GM18951 (cell line): ENCODE data around the gene CDH4.

ENCODE experiments used
- POLR2A ChIP-seq: IDR thresholded peaks from 4 replicates; pipeline ENCODE4 v1.6.1; 2011; ENCODE audit warnings: mild to moderate bottlenecking; ENCODE audit not compliant: insufficient read length, insufficient read depth; ENCODE audit errors: extremely low read depth
- in situ Hi-C: fragments of 300-500 bp; cut with MboI; formaldehyde crosslinking; loops from one replicate; pipeline ENCODE4 v1.12.0; 2022; ENCODE audit warnings: low sequenced_read_pairs, mixed read lengths, inconsistent platforms; ENCODE audit not compliant: unreplicated experiment

CDH4 gene

GRCh38 chr20:61762167-61762710 lies 510.2 kb downstream of the CDH4 start:
- in situ Hi-C loops, result no loop called here
- TF ChIP-seq POLR2A, result no peak

- TF ChIP-seq POLR2A, result no peak
- in situ Hi-C loops, result no loop called here
Measured at GRCh38 chr20:61762886-61763739, 511.1 kb downstream of the CDH4 start.

GRCh38 chr20:61763740-61764400 lies 511.8 kb downstream of the CDH4 start:
- TF ChIP-seq POLR2A, result no peak
- in situ Hi-C loops, result no loop called here

- in situ Hi-C loops, result no loop called here
- no peak for TF ChIP-seq POLR2A
Measured at GRCh38 chr20:61764471-61765025, 512.5 kb downstream of the CDH4 start.

DNA sequence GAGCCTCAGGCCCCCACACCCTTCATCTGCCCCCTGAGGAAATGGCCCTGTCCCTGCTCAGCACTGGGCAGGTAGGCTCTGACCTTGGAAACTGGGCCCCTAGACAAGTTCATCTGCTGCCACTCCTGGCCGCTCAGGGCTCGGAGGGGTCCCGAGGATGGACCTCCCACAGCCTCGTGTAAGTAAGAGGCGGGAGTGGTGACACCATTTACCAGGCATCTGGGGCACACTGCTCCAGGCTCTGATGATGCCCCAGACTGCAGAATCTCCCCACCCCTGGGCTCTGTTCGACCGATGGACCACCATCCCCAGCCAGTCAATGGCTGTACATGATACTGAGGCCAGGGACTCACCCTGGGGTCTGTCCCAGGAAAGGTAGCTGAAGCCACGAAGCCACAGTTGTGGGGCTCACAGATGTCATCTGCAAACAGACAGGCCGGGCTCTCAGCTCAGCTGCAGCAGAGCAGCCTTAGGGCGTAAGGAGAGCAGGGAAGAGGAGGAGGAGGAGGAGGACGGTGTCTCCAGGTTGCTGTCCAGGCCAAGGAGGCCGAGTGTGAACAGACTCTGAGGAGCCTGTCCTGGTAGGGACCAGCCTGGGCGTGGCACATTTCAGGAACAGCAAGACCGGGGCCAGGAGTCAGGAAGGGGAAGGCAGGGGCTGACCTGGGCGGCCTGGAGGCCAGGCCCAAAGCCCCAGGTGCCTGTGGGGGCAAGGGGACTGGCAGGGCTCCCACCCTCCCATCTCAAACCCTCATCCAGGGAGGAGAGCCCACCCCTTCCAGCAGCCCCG lies 513.2 kb downstream of the CDH4 start:
- in situ Hi-C loops, result no loop called here
- no peak for TF ChIP-seq POLR2A

- in situ Hi-C loops, result no loop called here
- TF ChIP-seq POLR2A, result no peak
Measured at GRCh38 chr20:61765871-61766654, 514.0 kb downstream of the CDH4 start.

GRCh38 chr20:61766921-61767610 lies 515.0 kb downstream of the CDH4 start:
- no peak for TF ChIP-seq POLR2A
- in situ Hi-C loops, result no loop called here

DNA sequence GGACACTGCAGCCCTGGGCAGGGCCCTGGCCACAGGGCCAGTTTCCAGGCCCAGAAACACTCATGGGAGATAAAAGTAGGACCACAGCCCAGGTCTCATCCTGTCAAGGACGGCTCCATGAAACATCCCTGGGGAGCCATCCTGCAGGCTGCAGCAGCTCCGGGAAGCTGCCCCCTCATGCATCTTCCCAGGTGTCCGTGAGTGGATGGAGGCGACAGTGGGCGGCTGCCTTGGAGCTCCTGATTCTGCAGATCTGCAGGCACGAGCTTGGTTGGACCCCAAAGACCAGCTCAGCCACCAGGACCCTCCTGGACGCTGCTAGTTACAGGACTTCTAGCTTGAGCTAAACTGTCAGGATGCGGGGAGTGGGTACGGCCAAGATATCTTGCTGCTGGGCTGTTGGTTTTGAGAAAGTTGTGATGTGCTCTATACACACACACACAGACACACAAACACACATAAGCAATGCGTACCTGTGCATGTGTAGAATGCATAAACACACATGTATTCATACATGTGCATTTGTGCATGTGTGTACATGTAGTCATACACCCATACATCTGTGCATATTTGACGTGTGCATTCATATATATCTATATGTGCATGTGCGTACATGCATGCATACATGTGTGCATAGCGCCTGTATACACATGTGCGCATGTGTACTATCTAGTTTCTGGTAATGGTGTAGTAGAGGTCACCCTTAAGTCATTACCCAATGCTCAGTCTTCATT lies 515.9 kb downstream of the CDH4 start:
- no peak for TF ChIP-seq POLR2A
- in situ Hi-C loops, result no loop called here

DNA sequence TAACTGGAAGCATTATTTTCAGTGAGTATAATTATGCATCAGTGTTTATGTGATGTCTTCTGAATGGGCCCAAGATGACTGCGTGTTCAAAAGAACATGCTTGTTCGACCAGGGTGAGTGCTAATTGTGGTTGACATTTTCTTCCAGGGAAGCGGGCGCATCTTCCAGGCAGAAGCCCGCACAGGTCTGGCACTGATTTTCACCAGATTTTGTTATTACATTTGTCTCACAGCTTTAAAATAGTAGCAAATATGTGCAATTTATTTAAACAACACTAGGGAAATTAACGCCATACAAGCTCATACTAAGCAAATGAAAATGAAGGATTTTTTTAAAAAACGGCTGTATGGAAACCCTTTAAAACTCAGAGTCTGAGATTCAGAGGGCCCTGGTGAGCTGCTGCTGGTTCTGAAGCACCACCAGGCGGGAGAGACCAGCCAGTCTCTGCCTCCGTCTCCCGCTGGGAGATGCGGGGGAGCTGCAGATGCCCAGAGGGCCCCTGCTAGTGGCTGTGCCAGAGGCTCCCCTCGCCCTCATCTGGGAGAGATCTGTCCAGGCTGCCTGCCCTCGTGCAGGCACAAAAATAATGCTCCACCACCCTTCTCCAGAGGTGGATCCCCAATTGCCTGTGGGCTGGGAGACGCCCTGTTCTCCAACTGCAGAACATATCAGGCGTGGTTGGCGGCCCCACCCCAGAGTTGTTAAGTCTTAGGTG lies 516.7 kb downstream of the CDH4 start:
- no peak for TF ChIP-seq POLR2A
- in situ Hi-C loops, result no loop called here

GRCh38 chr20:61769286-61769832 lies 517.3 kb downstream of the CDH4 start:
- in situ Hi-C loops, result no loop called here
- TF ChIP-seq POLR2A, result no peak

- in situ Hi-C loops, result no loop called here
- TF ChIP-seq POLR2A, result no peak
Measured at GRCh38 chr20:61770113-61770585, 518.1 kb downstream of the CDH4 start.
